HG03108 (cell line): ENCODE measurements around the gene ERGIC3.
A peak's percentile ranks its signal among the peaks of the same experiment; 100 is the strongest.

ENCODE experiments used
- ATAC-seq: cut with Tn5 transposase; IDR thresholded peaks from one replicate; pipeline ENCODE4 v1.9.1; 2021; ENCODE audit warnings: moderate library complexity; ENCODE audit not compliant: unreplicated experiment

ERGIC3 gene

GRCh38 chr20:35541783-35542662, at the start of gene ERGIC3:
Gene ERGIC3, plus strand, starts transcription at chr20:35542078. Its CDS starts 20 bp downstream, at chr20:35542098.
- peak; percentile 89 for ATAC-seq

GRCh38 chr20:35492352-35492751, 49.5 kb upstream of the ERGIC3 start:
- ATAC-seq, result no peak

GRCh38 chr20:35496481-35496880, 45.4 kb upstream of the ERGIC3 start:
- no peak for ATAC-seq

GRCh38 chr20:35497320-35497719, 44.6 kb upstream of the ERGIC3 start:
- ATAC-seq, result no peak

DNA sequence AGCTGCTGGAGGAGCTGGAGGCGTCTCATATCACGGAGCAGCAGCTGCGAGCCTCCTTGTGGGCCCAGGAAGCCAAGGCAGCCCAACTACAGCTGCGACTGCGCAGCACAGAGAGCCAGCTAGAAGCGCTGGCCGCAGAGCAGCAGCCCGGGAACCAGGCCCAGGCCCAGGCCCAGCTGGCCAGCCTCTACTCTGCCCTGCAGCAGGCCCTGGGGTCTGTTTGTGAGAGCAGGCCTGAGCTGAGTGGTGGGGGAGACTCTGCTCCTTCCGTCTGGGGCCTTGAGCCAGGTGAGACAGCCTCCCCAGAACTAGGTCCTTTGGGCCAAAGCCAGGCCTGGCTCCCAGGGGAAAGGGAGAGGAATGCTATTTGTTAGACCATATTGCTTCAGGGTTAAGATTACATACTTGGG, 44.1 kb upstream of the ERGIC3 start:
- no peak for ATAC-seq

- ATAC-seq, result no peak
These were observed 42.6 kb upstream of the ERGIC3 start for GRCh38 chr20:35499271-35499670.

GRCh38 chr20:35502352-35502751, 39.5 kb upstream of the ERGIC3 start:
- peak; percentile 71 for ATAC-seq

DNA sequence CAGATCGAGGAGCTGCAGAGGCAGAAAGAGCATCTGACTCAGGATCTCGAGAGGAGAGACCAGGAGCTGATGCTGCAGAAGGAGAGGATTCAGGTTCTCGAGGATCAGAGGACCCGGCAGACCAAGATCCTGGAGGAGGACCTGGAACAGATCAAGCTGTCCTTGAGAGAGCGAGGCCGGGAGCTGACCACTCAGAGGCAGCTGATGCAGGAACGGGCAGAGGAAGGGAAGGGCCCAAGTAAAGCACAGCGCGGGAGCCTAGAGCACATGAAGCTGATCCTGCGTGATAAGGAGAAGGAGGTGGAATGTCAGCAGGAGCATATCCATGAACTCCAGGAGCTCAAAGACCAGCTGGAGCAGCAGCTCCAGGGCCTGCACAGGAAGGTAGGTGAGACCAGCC, 38.6 kb upstream of the ERGIC3 start:
- ATAC-seq, result no peak

- no peak for ATAC-seq
These were observed 37.9 kb upstream of the ERGIC3 start for GRCh38 chr20:35503841-35504561.

- ATAC-seq, result no peak
These were observed 37.1 kb upstream of the ERGIC3 start for GRCh38 chr20:35504751-35505150.

DNA sequence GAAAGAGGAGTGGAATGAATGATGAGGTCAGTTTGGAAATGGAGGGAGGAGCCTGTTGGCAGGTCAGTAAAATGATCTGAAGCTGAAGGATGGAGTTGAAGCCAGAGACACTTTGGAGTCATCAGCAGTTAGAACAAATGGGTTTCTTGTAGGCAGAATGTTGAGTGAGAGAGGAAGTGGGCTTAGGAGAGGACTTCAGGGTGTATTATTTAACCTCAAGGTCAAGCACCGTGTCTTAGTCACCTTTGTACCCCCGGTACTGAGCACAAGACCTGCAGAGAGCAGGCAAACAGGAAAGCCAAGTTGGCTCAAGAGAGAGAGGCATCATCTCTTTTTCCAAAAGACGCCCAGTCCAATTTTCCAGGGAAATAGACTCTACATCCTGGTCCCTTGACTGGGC, 35.7 kb upstream of the ERGIC3 start:
- ATAC-seq, result no peak

DNA sequence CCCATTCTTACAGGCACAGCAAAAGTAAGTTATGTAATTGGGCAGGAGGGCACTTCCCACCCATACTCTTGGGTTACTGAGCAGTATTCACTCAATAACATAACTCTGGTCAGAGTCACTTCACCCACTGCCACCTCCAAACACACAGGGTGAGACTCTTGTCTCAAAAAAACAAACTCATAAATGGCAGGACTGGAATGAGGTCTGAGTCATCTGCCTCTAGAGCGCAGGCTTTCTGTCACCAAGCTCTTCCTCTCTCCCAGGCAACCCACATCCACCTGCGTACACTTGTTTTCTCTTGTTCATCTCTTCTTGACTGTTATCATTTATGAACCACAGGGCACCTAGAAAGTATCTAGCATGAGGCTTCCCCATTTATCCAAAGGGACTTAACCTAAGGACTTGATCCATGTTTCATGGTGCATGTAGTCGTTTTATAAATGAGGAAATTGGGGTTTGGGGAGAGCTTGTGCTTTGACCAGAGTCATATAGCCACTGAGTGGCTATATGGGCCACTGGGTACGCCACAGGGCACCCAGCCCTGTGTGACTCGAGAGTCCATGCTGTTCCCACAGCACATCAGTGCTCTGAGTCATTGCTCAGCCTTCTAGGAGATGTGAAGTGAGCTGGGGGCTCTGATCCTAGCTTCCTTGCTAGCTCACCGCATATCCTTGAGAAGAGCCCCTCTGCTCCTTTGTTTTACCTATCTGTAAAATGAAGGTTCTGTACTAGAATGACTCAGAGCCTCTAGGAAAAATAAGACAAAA, 34.8 kb upstream of the ERGIC3 start:
- no peak for ATAC-seq

GRCh38 chr20:35508493-35509218, 33.2 kb upstream of the ERGIC3 start:
- no peak for ATAC-seq

- ATAC-seq, result no peak
These were observed 30.7 kb upstream of the ERGIC3 start for GRCh38 chr20:35510951-35511735.

DNA sequence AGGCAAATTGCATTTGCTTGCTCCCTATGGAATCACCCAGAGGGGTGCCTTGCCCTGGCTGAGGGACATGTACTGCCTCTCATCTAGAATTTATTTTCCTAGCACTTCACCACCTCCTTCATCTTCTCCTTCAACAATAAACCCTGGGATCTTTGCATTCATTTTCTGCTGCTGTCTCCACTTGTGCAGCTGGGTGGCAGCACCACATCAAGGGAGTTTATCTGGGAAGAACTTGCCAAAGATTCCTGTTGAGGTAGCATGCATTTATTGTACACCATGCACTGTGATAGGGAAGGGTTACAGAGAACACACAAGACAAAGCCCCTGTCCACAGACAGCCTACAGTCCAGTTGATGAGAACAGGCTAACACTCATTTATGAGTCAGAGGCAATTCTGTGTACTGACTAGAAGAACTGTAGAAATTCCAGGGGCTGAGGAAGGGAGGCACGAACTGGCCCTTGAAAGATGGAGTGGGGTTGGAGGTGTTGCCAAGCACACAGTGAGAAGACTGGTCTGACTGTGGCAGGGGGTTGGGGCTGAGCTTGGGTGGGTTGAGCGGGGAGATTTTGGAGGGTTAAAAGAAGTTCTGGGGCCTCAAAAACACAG, 30.0 kb upstream of the ERGIC3 start:
- ATAC-seq, result no peak

GRCh38 chr20:35514371-35514932, 27.4 kb upstream of the ERGIC3 start:
- ATAC-seq, result no peak

GRCh38 chr20:35515341-35515740, 26.5 kb upstream of the ERGIC3 start:
- ATAC-seq, result no peak

- ATAC-seq, result no peak
These were observed 25.8 kb upstream of the ERGIC3 start for GRCh38 chr20:35515949-35516645.

DNA sequence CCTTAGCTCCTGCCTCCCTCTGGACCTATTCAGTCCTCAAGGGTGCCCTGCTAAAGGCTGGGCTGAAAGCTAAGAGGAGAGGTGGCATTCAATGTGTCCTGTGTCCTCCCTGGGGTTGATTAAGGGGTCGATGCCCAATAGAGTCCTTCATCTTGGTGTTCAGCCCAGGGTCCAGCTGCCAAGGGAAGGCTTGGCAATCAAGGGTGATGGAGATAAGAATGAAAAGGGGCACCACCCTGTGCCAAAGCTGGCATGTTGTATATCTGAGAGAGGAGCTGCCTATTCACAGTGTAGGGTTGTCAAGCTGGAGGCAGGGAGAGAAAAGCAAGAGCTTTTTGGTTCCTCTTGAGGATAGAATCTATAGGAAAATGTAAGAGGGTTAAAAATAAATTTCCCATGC, 24.8 kb upstream of the ERGIC3 start:
- ATAC-seq, result no peak
